Lung (tissue), 12 donors: ENCODE data around the gene NCLN. TPM values are rescaled to one million over a fixed set of nuclear protein-coding genes. Genes with fewer than 3 reads are reported as not detected.

Experiments used
- ATAC-seq: fragments of 200-7000 bp; cut with Tn5 transposase; one replicate; pipeline ENCODE4 v1.9.1; 2020; ENCODE audit warnings: moderate number of reproducible peaks; ENCODE audit not compliant: insufficient read depth, low FRiP score
- DNase-seq, 3 donors: peaks; one replicate each; pipeline ENCODE4 v3.0.0-alpha.2; 2013 to 2017
- H3K27ac ChIP-seq, 2 donors: one replicate each; pipeline ENCODE4 v1.5.1; 2013; ENCODE audit warnings: mild to moderate bottlenecking in 2 of 2, moderate library complexity in 2 of 2, control low read depth in 1 of 2, inconsistent platforms in 1 of 2, low read depth in 1 of 2, low read length in 1 of 2
- H3K27me3 ChIP-seq, 3 donors: one replicate each; pipeline ENCODE4 v1.5.1; 2013; ENCODE audit warnings: low read length in 2 of 3; ENCODE audit not compliant: control insufficient read depth in 3 of 3, insufficient read depth in 3 of 3
- H3K36me3 ChIP-seq, 4 donors: one replicate each; pipeline ENCODE4 v1.5.1; 2013; ENCODE audit warnings: low read length in 4 of 4, mild to moderate bottlenecking in 1 of 4, moderate library complexity in 1 of 4; ENCODE audit not compliant: control insufficient read depth in 4 of 4, insufficient read depth in 4 of 4
- H3K4me1 ChIP-seq, 5 donors: one replicate each; pipeline ENCODE4 v1.5.1; 2013; ENCODE audit warnings: low read length in 5 of 5, mild to moderate bottlenecking in 2 of 5, moderate library complexity in 1 of 5; ENCODE audit not compliant: control insufficient read depth in 5 of 5, insufficient read depth in 5 of 5
- H3K4me3 ChIP-seq: one replicate; pipeline ENCODE4 v1.5.1; 2013; ENCODE audit warnings: mild to moderate bottlenecking, control low read depth, moderate library complexity
- H3K9ac ChIP-seq, 2 donors: one replicate each; pipeline ENCODE4 v1.5.1; 2013; ENCODE audit warnings: low read length in 2 of 2, control low read depth in 1 of 2; ENCODE audit not compliant: insufficient read depth in 1 of 2
- H3K9me3 ChIP-seq, 4 donors: one replicate each; pipeline ENCODE4 v1.5.1; 2013; ENCODE audit warnings: low read length in 3 of 4, mild to moderate bottlenecking in 1 of 4, moderate library complexity in 1 of 4; ENCODE audit not compliant: control insufficient read depth in 4 of 4, insufficient read depth in 3 of 4
- CTCF ChIP-seq: IDR thresholded peaks from 2 replicates; pipeline ENCODE4 v1.5.1; 2012; ENCODE audit warnings: mild to moderate bottlenecking; ENCODE audit errors: control extremely low read depth, extremely low read depth
- WGBS, 2 donors: extraction: QIAGEN DNeasy Blood & Tissue Kit; methylation state at CpG; one replicate each; pipeline ENCODE4 v1.1.7; 2013; 5-methylcytosine and 5-hydroxymethylcytosine counted together
- polyA plus RNA-seq, 2 donors: library from polyadenylated mRNA; stranded (reverse); fragments of 200-250 nt; gene quantifications; one replicate each; pipeline ENCODE4 v1.2.1, GENCODE V29; 2013
- total RNA-seq, 2 donors: library from RNA; depleted of rRNA in 1 of 2; stranded (reverse); fragments of >200 nt in 1 of 2; gene quantifications; one replicate each; pipeline ENCODE4 v1.2.1, GENCODE V29; 2014 to 2021
- donor health status: control.
- donor health status: control.
- donor health status: Bipolar disorder and iron deficiency.
- donor health status: healthy.
- donor health status: DM: yes; HTN: yes; CAD: no.

The NCLN gene
- total and polyA plus RNA-seq, 4 donors = 24.8 to 117 (median 63.1) TPM

- DNase-seq = no peak
These were observed 71.3 kb downstream of the NCLN start for GRCh38 chr19:3257071-3257470.

More at GRCh38 chr19:3257071-3257470, 71.3 kb downstream of the NCLN start:
- Histone ChIP-seq H3K36me3 (no peaks in the 10 kb centered on the region), H3K4me1 (no peaks in the 10 kb centered on the region), H3K27me3 (peaks cover 0 to 2% (median 0%) of the 10 kb centered on the region in 3 donors), H3K9me3 (peaks cover 0 to 7% (median 0%) of the 10 kb centered on the region in 4 donors), H3K9ac (no peak overlapping the region), H3K27ac (no peak overlapping the region), H3K4me3 (no peak overlapping the region)
- no peak for TF ChIP-seq CTCF
- WGBS, 2 donors = 85 to 86% methylated on average over 8 of the region's 8 CpGs
- ATAC-seq = no peak

Other genes starting within 250 kb of the NCLN start
- 1 to 10 TPM; 3.3 to 6.7 TPM for gene ZNF77, start 241.0 kb upstream of the NCLN start, total RNA-seq
- 1 to 10 TPM; 3.0 to 3.2 TPM for gene ZNF77, start 241.0 kb upstream of the NCLN start, polyA plus RNA-seq
- gene TLE6, start 208.4 kb upstream of the NCLN start, total RNA-seq = 1 to 10 TPM; 6.3 to 8.8 TPM
- 1 to 10 TPM; 6.1 to 8.0 TPM for gene TLE6, start 208.4 kb upstream of the NCLN start, polyA plus RNA-seq
- 10 to 100 TPM; 39.8 to 47.1 TPM for gene TLE2, start 156.7 kb upstream of the NCLN start, total RNA-seq
- 10 to 100 TPM; 30.8 to 38.7 TPM for gene TLE2, start 156.7 kb upstream of the NCLN start, polyA plus RNA-seq
- 100 to 1,000 TPM; 179 to 468 TPM for gene TLE5, start 123.4 kb upstream of the NCLN start, total RNA-seq
- gene TLE5, start 123.4 kb upstream of the NCLN start, polyA plus RNA-seq = 100 to 1,000 TPM; 352 to 797 TPM
- gene GNA11, start 91.6 kb upstream of the NCLN start, total RNA-seq = 10 to 100 TPM; 39.4 to 80.9 TPM
- gene GNA11, start 91.6 kb upstream of the NCLN start, polyA plus RNA-seq = 10 to 100 TPM; 36.8 to 37.1 TPM
- 10 to 100 TPM; 18.6 to 36.0 TPM for gene GNA15, start 49.9 kb upstream of the NCLN start, total RNA-seq
- 10 to 100 TPM; 21.5 to 65.4 TPM for gene GNA15, start 49.9 kb upstream of the NCLN start, polyA plus RNA-seq
- gene S1PR4, start 7.2 kb upstream of the NCLN start, total RNA-seq = 10 to 100 TPM in 1 of 2 donors, 1 to 10 TPM in 1; 7.3 to 18.8 TPM
- gene S1PR4, start 7.2 kb upstream of the NCLN start, polyA plus RNA-seq = 10 to 100 TPM; 14.7 to 40.5 TPM
- gene CELF5, start 38.7 kb downstream of the NCLN start, total RNA-seq = under 1 TPM in 1 of 2 donors, not detected in 1; 0.12 TPM
- gene CELF5, start 38.7 kb downstream of the NCLN start, polyA plus RNA-seq = under 1 TPM; 0.08 to 0.14 TPM
- gene NFIC, start 180.7 kb downstream of the NCLN start, total RNA-seq = 100 to 1,000 TPM in 1 of 2 donors, 10 to 100 TPM in 1; 43.9 to 208 TPM
- 10 to 100 TPM; 40.4 to 55.6 TPM for gene NFIC, start 180.7 kb downstream of the NCLN start, polyA plus RNA-seq